COR-L47 (cell line): Measurements from ENCODE around the gene FBXW12.
A peak's percentile ranks its signal among the peaks of the same experiment; 100 is the strongest.
"Not testable (repeated sequence)": the region's sequence is repeated elsewhere in the genome, so short reads cannot be mapped to it uniquely, and the experiment has no call there.

Source experiments
- DNase-seq: peaks from one replicate; lab custom pipeline; 2025; lab: John Stamatoyannopoulos, UW

FBXW12 gene, protein sequence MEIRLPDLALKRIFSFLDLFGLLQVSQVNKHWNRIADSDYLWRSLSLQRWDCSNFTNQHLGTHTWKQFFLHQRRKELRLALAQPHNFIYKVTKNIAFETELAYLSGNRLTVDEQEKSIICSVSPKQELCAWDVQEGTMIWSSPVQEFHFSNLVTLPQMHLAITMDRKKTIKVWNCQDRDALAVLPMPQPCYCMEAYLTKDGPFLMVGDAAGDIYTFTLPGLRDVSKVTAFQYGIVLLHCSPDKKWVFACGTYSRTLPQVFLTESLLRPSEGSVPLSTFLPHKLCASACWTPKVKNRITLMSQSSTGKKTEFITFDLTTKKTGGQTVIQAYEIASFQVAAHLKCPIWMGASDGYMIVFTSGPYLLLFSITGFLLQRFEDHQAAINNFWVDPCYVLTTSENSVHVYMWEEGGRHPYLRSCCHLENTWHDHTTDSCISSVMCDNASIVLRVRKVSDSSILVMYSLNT

DNA sequence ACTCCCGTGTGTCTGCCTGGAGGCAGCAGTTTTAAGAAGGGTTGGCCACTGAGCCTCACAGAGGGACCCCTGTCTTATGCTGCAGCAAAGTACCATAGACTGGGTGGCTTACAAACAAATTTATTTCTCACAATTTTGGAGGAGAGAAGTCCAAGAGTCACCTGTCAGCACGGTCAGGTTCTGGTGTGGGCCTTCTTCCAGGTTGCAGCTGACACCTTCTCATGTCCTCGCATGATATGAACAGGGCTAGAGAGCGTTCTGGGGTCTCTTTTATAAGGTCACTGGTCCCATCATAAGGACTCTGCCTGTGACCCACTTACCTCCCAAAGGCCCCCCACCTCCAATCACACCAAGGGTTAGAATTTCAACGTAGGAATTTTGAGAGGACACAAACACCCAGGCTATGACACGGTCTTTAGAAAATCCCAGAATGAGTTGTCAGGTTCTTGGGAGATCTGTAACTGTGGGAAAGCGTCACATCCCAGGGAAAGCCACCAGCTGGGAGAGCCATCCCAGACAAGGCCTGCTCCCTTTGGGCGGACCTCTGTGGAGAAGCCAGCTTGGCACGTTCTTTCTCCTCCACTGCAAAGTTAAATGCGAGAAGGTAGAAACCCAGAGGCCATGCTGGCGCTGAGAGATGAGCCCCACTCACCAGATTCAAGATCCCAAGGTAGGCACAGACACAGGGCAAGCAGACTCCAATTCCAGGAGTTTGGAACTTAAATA lies at the start of gene FBXW12:
Gene FBXW12 (plus strand): TSS at position 569 of the 726 bp plus-strand sequence. CDS start 549 bp downstream, outside the sequence.
- no peak for DNase-seq

DNA sequence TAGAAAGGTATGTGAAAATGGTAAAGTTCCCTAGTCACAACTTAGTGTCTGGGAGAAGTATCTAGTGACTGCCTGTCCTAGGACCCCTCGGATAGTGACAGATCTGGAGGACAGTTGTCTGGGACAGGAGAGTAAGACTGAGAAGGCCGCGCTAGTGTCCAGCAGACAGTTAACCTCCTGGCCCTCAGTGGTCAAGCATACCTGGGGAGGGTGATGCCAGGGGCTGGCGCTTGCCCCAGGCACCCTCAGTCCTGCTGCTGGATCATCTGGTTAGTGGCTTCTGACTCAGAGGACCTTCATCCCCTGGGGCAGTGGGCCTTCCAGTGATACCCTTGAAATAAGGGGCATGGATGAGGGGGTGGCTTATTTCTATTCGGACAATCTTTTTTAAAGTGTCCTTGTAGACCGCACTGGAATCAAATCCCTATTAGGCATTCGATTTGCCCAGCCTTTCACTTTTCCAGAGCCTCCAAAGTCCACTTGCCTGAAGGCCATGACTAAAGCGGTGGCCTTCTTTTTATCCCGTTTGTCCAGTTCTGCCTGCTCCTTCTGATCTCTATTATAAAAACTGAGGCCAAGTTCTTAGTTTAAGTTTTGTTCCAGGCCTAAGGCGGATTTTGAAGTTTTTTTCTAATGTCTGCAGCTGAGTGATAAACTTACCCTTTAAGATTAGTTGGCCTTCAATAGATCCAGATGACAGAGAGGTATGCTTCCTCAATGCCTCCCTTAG lies 40.1 kb upstream of the FBXW12 start:
- DNase-seq = not testable (repeated sequence)

DNA sequence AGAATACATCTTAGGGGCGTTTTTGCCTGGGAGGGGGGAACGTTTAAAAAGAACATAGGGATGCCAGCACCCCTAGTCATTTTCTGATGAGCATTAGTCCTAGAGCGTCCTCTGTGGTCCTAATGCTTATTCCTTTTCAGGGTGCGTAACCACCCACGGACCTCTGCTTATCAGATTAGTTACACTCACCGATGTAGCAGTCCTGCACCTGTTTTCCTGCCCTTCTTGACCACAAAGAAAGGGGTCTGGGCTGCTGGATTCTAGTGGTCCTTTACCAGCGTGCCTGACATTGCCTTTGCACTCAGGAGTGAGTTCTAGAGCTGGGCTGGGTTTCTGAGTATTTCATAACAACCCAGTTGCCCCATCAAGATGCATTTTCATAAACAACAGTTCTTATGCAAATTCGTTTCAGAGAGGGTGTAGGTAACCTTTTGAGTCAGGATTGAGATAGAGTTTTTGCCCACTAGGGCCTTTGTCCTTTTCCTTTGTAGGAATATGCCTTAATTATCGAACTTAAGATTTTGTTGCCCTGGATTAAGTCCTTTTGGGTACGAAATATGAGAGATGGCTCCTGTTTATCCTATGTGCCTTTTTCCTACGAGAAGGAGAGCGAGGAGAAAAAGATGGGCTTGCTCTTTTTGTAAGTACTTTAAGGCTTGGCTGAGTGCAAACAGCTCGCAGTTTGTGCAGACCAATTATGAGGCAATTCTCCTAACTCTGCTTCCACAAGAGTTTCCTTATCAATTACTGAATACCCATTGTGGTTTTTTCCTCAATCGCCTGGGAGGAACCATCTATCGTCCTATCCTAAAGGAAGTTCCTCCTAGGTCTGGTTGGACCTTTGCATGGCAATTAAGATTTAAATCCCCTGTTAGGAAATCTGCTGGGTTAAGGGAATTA lies 38.4 kb upstream of the FBXW12 start, which contains the start of gene SPINK8:
Gene SPINK8 (minus strand): TSS at position 316 of the 900 bp plus-strand sequence. CDS start 5,320 bp downstream, outside the sequence.
- not testable (repeated sequence) for DNase-seq

DNA sequence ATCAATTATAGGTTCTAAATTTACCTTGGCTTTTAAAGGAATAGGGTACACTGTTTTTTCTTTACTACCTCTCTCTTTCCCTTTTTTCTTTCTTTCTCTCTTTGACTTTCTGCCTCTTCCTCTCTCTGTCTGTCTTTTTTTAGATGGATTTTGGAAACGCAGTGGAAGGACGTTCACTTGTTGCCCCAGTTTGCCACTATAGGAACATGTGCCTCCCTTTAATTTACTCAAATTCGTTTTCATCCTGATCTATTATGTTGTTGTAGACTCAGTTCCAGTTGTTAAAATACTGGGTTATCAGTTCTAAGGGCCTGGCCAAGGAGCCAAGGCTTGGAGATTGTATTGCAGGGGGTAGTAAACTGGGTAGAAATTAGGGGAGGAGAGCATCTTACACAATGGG lies 37.4 kb upstream of the FBXW12 start:
- no peak for DNase-seq

DNA sequence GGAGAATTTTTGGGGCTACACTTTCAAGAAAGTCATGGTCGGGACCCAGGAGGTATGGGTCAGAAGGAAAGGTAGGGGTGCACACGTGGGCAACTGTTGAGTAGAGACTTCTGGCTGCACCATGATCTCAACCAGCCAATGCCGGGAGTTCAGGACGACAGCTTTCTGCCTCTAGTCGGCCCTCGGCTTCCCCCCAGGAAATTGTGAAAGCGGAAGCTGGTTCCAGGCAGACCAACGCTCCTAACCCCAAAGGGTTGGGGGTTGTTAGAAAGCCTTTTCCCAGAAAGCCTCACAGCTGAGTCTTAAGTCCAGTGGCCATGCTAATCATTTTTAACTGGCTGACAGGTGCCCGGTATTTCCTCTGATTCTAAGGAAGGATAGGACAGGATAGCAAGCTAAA lies 36.7 kb upstream of the FBXW12 start:
- not testable (repeated sequence) for DNase-seq

DNA sequence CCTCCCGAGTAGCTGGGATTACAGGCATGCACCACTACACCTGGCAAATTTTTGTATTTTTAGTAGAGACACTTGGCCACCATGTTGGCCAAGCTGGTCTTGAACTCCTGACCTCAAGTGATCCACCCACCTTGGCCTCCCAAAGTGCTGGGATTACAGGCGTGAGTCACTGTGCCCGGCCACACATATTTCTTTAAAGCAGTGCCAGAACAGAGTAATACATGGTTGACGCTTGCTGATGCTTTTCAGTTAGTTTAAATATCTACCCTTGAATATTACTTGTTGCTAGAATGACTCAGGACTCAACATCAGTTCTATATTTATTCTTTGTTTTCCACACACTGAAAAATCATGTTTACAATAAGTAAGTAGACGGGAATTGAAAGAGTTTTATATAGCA lies 34.5 kb upstream of the FBXW12 start:
- not testable (repeated sequence) for DNase-seq

DNA sequence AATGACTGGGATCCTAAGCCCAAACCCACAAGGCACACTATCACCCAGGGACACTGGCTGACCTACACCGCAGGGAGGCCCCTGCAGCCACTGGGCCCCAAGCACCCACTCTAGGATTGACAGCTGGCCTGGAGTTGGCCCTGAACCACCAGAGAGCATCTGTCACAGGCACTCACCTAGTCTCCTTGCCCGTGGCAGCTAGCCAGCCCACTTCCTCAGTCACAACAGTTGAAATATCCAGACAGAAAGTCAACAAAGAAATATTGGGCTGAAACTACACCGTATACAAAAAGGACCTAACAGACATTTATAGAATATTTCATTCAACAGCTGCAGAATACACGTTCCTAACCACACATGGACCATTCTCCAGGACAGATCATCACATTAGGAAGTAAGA lies 33.4 kb upstream of the FBXW12 start:
- DNase-seq = no peak

DNA sequence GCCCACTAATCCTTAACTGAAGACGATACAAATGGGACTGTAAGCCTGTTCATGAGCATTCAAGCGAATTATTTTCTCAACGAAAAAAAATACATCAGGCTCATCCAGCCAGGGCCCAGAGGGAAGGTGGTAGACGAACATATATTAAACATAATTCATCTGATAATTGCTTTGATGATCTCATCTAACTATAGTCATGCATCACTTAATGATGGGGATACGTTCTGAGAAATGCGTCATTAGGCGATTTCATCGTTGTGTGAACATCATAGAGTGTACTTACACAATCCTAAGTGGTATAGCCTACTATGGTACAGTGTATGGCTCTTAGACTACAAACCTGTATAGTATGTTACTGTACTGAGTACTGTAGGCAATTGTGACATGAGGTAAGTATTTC lies 28.6 kb upstream of the FBXW12 start:
- DNase-seq = no peak

DNA sequence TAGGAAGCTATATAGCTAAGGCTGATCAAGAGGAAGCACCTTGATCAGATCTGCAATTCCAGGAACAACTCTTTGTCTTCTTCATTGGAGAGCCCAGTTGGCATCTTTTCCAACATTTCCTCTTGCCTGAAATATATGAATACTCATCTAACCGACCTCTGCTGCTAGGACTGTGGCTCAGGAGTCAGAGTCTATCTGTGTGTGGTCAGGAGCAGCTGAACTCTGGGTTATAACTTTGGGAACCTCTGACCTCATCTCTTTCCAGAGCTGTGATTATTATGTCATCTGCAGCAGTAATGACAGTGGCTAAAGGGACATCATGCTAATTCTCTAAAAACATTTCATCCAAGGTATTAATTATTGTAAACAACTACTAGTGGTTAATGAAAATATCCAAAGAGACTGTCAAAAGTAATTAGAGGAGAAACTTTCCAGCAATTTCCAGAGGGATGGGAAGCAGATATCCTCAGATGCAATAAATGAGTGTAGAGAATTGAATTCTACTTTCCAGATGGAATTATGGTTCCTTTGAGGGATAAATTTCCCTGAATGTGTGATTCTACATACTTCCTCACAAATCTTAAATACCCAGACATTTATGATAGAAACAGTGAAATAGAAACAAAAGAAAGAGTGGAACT lies 27.0 kb upstream of the FBXW12 start:
- DNase-seq = no peak

DNA sequence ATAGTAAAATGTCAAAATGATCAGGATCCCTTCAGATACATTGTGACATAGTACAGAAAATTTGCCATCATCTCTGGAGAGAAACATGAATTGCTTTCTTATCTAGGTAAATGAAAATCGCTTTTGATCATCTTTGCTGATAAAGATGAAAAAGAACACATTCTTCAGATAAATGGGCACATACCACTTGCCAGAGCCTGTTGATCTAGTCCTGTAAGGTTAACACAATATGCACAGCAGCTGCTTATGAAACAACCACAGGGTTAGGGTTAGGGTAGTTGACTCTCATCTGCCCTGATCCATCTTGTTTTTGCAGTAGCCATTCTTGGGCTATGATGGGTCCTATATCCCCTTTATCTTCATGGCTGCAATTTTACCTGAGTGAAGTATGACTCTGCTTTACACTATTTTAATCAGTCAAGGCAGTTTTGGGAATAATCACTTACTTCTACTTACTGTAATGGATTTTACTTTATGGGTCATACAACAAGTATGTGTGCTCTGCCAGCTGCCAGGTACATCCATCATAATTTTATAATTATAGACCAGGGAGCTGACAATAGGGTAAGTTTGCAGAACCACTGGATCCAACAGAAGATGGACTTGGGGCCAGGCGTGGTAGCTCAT lies 26.0 kb upstream of the FBXW12 start:
- DNase-seq = no peak

DNA sequence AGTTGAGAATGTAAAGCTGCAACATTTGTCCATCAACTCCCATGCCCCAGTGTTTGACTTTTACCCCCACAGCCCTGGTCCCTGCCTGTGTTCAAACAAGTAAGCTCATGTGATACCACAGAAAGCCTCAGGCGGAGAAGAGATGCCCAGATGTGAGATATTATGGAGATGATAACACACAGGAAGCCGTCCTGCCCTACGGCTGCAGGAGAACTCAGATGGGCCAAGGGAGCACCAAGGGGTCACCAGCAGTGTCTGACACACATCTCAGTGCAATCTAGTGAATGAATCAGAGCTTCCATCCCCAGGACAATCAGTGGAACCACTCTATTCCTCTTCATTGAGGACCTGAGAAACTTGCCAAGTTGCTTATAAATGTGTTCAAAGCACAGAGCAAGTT lies 24.5 kb upstream of the FBXW12 start:
- DNase-seq = no peak

DNA sequence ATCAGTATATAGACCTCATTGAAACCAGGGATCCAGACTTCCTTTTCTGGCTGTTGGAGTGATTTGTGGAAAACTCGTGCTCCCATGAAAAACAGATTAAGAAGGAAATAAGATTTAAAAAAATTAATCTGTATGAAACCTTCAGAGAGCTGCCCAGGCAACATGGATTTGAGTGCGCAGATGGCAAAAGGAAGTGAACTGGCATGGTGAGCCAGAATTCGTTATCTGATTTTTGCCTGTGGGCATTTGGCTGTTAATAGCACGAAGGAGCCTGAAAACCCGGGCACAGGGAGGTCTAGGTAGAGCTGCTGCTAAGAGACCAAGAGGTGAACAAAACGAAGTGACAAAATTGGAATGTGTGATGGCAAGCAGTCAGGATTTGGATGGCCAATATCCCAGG lies 19.5 kb upstream of the FBXW12 start:
- no peak for DNase-seq

DNA sequence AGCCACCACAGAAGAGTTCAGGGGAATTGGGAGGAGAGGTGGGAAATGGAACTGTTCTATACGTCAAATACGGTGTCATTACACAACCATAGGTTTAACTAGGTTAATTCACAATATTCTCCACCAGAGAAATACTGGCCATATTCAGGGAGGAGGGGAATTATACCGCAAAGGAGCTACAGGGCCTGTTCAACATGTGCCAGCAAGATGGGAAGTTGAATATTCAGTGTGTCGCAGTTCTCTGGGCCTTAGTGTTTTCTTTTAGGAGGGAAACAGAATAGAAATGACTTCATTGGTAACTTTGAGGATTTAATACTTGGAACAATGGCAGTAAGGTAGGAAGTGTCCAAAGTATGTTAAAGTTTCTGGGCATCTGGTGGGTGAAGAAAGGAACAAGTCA lies 18.0 kb upstream of the FBXW12 start:
- DNase-seq = no peak

DNA sequence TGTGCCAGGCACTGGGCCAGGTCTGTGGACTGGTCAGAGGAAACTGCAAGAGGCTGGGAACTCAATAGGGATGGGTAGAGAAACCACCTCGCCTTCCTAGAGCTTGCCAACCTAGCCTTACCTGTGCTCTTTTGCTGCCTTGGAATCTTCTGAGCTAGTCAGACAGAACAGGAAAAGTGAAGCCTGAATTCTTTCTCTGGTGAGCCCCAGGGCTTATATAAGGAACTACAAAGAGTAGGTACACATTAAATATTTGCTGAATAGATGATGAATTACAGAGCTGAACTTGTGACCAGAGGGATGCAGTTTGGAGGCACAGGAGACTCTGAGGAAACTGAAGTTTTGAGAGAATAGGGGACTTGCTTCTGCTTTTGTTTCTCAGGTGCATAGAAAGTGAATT lies 15.6 kb upstream of the FBXW12 start:
- DNase-seq = no peak

DNA sequence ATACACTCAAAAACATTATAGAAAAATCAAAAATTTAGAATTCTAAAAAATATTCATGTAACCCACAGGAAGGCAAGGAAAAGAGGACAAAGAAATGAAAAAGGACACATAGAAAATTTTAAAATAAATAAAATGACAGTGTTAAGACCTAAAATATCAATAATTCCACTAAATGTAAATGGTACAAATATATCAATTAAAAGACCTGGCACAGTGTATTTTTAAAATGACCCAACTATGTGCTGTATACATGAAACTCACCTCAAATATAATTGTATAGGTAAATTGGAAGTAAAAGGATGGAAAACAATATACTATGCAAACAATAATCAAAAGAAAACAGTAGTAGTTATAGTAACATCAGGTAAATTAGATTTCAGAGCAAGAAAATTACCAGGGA lies 10.1 kb upstream of the FBXW12 start:
- DNase-seq = no peak

DNA sequence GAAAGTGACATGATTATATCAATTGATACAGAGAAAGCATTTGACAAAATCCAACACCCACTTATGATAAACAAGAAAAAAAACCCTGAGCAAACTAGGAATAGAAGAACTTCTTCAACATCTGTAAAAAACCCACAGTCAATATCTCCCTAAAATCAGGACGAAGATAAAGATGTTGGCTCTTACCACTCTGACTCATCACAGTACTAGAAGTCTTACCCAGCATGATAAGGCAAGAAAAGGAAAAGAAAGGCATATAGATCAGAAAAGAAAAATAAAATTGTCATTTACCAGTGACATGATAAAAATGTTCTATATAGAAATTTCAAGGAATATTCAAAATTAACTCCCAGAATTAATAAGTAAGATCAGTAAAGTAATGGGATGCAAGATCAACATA lies 7.2 kb upstream of the FBXW12 start:
- no peak for DNase-seq

DNA sequence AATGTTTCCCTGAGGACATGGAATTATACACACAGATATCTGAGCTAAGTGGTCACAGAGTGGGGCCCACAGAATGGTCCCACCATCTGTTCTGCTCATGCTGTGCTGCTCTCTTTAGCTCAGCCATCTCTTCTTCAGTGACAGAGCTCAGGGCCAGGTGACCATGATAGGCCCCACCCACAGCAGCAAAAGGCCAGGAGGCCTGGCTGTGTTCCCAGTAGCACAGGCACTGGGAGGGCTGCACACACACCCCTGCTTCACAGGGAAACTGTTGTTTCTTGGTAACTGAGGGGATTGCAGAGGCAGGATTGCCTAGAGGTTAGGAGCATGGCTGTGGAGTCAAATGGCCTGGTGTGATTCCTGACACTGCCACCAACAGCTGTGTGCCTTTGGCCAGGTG lies 4.8 kb upstream of the FBXW12 start:
- DNase-seq = peak; percentile 64

DNA sequence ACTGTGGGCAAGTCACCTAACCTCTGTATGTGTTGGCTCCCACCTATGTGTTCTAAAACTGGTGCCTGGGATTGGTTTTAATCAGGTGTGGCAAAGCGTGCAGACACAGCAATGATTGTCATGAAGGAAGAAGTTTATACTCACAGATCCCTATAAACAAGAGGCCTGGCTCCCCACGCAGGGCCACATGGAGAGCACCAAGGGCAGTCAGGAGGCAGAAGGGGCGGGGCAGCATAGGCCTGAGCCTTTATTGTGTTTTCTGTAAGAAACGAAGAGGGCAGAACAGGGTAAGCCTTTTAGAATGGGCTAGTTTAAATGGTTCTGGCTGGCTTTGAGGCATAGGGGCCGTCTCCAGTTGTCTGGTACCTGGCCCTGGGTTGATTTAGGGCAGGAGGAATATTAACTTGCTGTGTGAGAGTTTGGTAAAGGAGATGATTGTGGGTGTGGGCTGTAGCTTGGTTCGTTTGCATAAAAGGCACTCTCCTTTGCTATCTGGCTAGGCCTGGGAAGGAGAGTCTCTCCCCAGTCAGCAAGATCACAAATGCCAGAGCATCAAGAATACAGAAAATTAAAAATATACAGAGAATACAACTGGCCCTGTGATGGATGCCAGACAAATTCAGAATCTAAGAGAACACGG lies 2.2 kb upstream of the FBXW12 start:
- DNase-seq = no peak

DNA sequence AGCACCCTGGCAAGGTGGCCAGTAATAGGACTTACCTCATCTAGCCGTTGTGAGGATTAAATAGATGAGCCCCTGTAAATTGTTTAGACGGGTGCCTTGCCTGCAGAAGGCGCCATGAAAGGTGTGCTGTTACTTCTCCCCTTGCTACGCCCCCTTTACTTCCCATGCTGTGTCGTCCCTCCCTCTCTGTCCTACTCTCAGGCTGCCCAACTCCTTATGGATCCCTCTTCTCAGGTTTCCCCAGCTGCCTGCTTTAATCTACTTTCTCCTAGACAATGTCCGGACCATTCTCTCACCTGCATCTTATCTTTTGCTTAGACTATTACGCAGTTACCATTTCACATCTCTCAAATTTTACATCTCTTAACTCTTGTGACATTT lies 1.7 kb upstream of the FBXW12 start:
- no peak for DNase-seq

DNA sequence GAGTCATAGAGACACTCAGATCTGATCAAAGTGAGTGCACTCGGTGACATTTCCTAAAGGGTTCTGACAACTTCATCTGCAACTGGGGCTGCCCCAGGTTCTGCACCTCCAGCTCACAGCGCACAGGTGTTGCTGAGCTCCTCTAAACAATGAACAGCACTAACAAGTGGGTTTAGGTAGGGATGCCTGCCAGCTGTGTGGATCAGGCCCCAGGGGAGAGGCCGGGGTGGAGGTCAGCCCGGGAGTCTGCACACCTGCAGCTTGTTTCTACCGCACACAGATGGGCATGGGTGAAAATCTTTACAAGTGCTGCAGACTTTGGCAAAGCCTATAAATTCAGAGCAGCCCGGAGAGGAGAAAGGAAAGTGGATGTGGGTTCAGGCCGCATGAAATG lies 355 bp downstream of the FBXW12 start:
- DNase-seq = no peak
